Transverse colon (tissue), 4 donors: ENCODE measurements around the gene SPPL2C. TPM values are rescaled to one million over a fixed set of nuclear protein-coding genes. Genes with fewer than 3 reads are reported as not detected.

Source experiments
- DNase-seq: peaks from one replicate; pipeline ENCODE4 v3.0.0-alpha.2; 2019
- H3K27ac ChIP-seq, 4 donors: fragments of 200-600 bp; sonication (generic); 2 replicates each; pipeline ENCODE4 v1.5.1; 2016 to 2018; ENCODE audit warnings: inconsistent platforms in 4 of 4
- H3K27me3 ChIP-seq: fragments of 200-600 bp; sonication (generic); 2 replicates; pipeline ENCODE4 v1.5.1; 2017; ENCODE audit warnings: inconsistent platforms
- H3K36me3 ChIP-seq, 4 donors: fragments of 200-600 bp; sonication (generic); 2 replicates each; pipeline ENCODE4 v1.5.1; 2017 to 2019; ENCODE audit warnings: inconsistent platforms in 4 of 4
- H3K4me1 ChIP-seq, 4 donors: fragments of 200-600 bp; sonication (generic); 2 replicates each; pipeline ENCODE4 v1.5.1; 2017 to 2020; ENCODE audit warnings: inconsistent platforms in 4 of 4
- H3K4me3 ChIP-seq, 4 donors: fragments of 200-600 bp; sonication (generic); 1 replicate in 1 of 4; 2 replicates in 3 of 4; pipeline versions ENCODE4 v1.5.1 to v1.6.1; 2017 to 2019; ENCODE audit warnings: inconsistent platforms in 4 of 4
- H3K9me3 ChIP-seq, 2 donors: fragments of 200-600 bp; sonication (generic); 2 replicates each; pipeline ENCODE4 v1.5.1; 2017 to 2019; ENCODE audit warnings: inconsistent platforms in 2 of 2
- EP300 ChIP-seq: sonication (generic); formaldehyde crosslinking; IDR thresholded peaks from one replicate; pipeline ENCODE4 v1.6.1; 2017; ENCODE audit warnings: antibody characterized with exemption, low read depth
- POLR2A ChIP-seq: fragments of 450-650 bp; IDR thresholded peaks from one replicate; pipeline ENCODE4 v1.6.1; 2016; ENCODE audit warnings: antibody characterized with exemption, mild to moderate bottlenecking, moderate library complexity
- POLR2AphosphoS5 ChIP-seq, 3 donors: sonication (generic); formaldehyde crosslinking; IDR thresholded peaks; one replicate each; pipeline ENCODE4 v1.6.1; 2016; ENCODE audit warnings: antibody characterized with exemption in 3 of 3
- WGBS, 2 donors: methylation state at CpG; one replicate each; pipeline ENCODE4 v1.1.5; 2018; ENCODE audit warnings: low coverage in 1 of 2; 5-methylcytosine and 5-hydroxymethylcytosine counted together
- in situ Hi-C, 4 donors: fragments of 200-750 bp; cut with MboI; loops; one replicate each; pipeline versions ENCODE4 v1.15.0 to v1.15.1; 2017; ENCODE audit warnings: low sequenced_read_pairs in 3 of 4, low pct_ligation_motif_present in 1 of 4, low pct_unique_long_range_greater_than_20kb in 1 of 4
- intact Hi-C: fragments of 100-400 bp; cut with DNase I; formaldehyde crosslinking; loops from one replicate; pipeline ENCODE4 v1.15.1; 2023; ENCODE audit warnings: low total_unique reads
- total RNA-seq, 4 donors: library from RNA; depleted of rRNA; stranded (reverse); fragments of >200 nt; gene quantifications; one replicate each; pipeline ENCODE4 v1.1.0, GENCODE V29; 2016
- TF ChIP-seq, protein P1 (sequence below), 5 experiments: fragments of 200-600 bp in 3 of 5; fragments of 450-650 bp in 2 of 5; sonication (generic) in 3 of 5; IDR thresholded peaks; 1 replicate in 2 of 5; 2 replicates in 3 of 5; pipeline ENCODE4 v1.5.1; 2016 to 2017; ENCODE audit warnings: antibody characterized with exemption in 5 of 5, inconsistent platforms in 3 of 5, mild to moderate bottlenecking in 2 of 5, moderate library complexity in 1 of 5

The SPPL2C gene
- total RNA-seq, 4 donors from 2014 or later: not detected

DNA sequence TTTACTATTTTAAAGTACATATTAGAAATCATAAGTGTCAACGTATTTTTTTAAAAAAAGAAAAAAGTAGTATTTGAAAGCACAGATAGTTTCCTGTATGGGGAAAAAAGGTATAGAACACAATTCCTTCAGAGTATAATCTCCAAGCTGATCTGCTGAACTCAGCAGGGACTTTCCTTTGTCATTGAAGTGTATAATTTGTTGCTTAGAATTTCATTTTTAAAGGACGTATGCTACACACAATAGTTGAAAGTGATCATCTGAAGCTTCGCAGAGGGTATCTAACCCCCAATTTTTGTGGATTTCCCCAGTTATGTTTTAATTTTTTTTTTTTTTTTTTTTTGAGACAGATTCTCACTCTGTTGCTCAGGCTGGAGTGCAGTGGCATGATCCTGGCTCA is 29.5 kb downstream of the SPPL2C start:
- H3K27me3 ChIP-seq: peaks cover 18% of the 10 kb centered on the region
- 54 to 60% methylated on average over 3 of the region's 3 CpGs for WGBS, 2 donors
- intact Hi-C loops (no loop called here), in situ Hi-C loops (no loop called here)
- H3K36me3 ChIP-seq: no peaks in the 10 kb centered on the region
- H3K9me3 ChIP-seq: no peaks in the 10 kb centered on the region
- no peak overlapping the region for H3K27ac ChIP-seq
- H3K4me1 ChIP-seq: no peaks in the 10 kb centered on the region
- TF ChIP-seq POLR2A: no peak
- no peak for TF ChIP-seq EP300
- TF ChIP-seq POLR2AphosphoS5 (IDR thresholded peaks at IDR 0.05): no peak
- TF ChIP-seq, protein P1, sequence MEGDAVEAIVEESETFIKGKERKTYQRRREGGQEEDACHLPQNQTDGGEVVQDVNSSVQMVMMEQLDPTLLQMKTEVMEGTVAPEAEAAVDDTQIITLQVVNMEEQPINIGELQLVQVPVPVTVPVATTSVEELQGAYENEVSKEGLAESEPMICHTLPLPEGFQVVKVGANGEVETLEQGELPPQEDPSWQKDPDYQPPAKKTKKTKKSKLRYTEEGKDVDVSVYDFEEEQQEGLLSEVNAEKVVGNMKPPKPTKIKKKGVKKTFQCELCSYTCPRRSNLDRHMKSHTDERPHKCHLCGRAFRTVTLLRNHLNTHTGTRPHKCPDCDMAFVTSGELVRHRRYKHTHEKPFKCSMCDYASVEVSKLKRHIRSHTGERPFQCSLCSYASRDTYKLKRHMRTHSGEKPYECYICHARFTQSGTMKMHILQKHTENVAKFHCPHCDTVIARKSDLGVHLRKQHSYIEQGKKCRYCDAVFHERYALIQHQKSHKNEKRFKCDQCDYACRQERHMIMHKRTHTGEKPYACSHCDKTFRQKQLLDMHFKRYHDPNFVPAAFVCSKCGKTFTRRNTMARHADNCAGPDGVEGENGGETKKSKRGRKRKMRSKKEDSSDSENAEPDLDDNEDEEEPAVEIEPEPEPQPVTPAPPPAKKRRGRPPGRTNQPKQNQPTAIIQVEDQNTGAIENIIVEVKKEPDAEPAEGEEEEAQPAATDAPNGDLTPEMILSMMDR (IDR thresholded peaks at IDR 0.05): no peak
- no peak for DNase-seq
- no peak overlapping the region for H3K4me3 ChIP-seq

DNA sequence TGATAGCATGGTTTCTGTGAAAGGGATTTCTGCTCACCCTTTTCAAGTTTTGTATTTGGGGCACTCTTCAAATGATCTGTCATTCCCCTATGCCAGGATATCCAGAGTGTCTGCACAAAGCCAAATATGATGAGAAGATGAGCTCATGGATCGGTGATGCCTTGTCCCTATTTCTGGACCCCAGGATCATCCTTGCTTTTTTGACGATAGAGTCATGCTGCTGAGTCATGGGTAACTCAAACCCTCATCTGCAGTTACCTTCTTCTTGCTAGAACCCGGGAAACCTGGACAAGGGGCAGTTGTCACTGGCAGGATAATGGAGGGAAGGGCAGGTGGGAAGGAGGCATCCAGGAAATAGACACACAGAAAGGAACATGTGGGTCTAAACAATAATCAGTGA is 31.9 kb downstream of the SPPL2C start:
- no peak overlapping the region for H3K4me3 ChIP-seq
- TF ChIP-seq, protein P1 (IDR thresholded peaks at IDR 0.05): no peak
- TF ChIP-seq EP300: no peak
- no peak for TF ChIP-seq POLR2A
- no peak for TF ChIP-seq POLR2AphosphoS5 (IDR thresholded peaks at IDR 0.05)
- 63 to 77% methylated on average over 2 to 3 of the region's 3 CpGs for WGBS, 2 donors
- no peaks in the 10 kb centered on the region for H3K4me1 ChIP-seq
- in situ Hi-C loops: no loop called here
- peaks cover 22% of the 10 kb centered on the region for H3K27me3 ChIP-seq
- no peak for DNase-seq
- H3K9me3 ChIP-seq: no peaks in the 10 kb centered on the region
- H3K36me3 ChIP-seq: no peaks in the 10 kb centered on the region
- intact Hi-C loops: no loop called here
- H3K27ac ChIP-seq: no peak overlapping the region

DNA sequence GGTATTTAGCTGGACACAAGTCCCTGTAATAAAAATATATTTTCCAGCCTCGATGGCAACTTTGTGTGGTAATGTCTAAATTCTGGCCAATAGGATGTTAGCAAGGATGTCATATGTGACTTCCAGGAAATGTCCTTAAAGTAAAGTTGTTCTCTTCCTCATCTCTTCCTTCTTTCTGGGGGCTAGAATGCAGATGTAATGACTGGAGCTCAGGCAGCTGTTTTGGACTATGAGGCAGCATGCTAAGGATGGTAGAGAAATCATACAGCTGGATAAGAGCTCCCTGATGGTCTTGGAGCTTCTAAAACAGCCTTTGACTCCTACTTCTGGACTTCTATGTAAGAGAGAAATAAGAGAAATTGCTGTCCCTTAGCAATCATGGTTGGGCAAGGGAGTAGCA is 32.8 kb downstream of the SPPL2C start:
- Histone ChIP-seq H3K4me1 (no peaks in the 10 kb centered on the region), H3K9me3 (no peaks in the 10 kb centered on the region), H3K36me3 (no peaks in the 10 kb centered on the region), H3K4me3 (no peak overlapping the region), H3K27ac (no peak overlapping the region), H3K27me3 (peaks cover 22% of the 10 kb centered on the region)
- 56 to 67% methylated on average over 1 of the region's 1 CpG for WGBS, 2 donors
- no peak for TF ChIP-seq POLR2AphosphoS5 (IDR thresholded peaks at IDR 0.05)
- TF ChIP-seq, protein P1 (IDR thresholded peaks at IDR 0.05): no peak
- TF ChIP-seq EP300: no peak
- no peak for TF ChIP-seq POLR2A
- intact Hi-C loops (no loop called here), in situ Hi-C loops (no loop called here)
- no peak for DNase-seq

DNA sequence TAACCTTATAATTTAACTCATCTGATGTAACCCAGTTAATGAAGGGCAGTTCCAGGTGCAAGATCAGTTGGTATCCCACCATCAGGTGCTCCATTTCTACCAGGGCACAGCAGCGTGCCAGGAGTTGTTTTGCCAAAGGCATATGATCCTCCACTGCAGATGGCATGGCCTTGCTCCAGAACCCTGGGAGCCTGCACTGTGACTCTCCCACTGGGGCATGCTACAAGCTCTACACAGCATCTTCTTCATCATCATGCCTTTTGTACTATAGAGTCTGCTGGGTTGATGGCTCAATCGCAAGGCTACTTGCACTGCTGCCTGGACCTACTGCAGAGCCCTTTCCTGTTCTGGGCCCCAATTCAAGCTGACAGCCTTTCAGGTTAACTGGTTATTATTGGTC is 38.4 kb downstream of the SPPL2C start:
- Histone ChIP-seq H3K9me3 (no peaks in the 10 kb centered on the region), H3K27ac (no peak overlapping the region), H3K27me3 (peaks cover 11% of the 10 kb centered on the region), H3K4me1 (no peaks in the 10 kb centered on the region), H3K36me3 (no peaks in the 10 kb centered on the region), H3K4me3 (no peak overlapping the region)
- DNase-seq: no peak
- intact Hi-C loops (no loop called here), in situ Hi-C loops (no loop called here)
- TF ChIP-seq EP300 (no peak), POLR2A (no peak), POLR2AphosphoS5 (IDR thresholded peaks at IDR 0.05) (no peak)
- TF ChIP-seq, protein P1 (IDR thresholded peaks at IDR 0.05): no peak
- WGBS, 2 donors: 90% methylated on average over 2 of the region's 2 CpGs; no CpG with 5 or more reads in 1 of the 2 donors
